DOHH2 (cell line): Measurements from ENCODE around the gene SYT1.

Experiments used
- CTCF ChIP-seq: fragments of 200-600 bp; sonication (generic); IDR thresholded peaks from one replicate; pipeline ENCODE4 v1.5.1; 2014; ENCODE audit warnings: antibody characterized with exemption, mild to moderate bottlenecking, low read depth, low read length; ENCODE audit not compliant: poor library complexity, severe bottlenecking
- EZH2phosphoT487 ChIP-seq: fragments of 200-600 bp; sonication (generic); IDR thresholded peaks from 2 replicates; pipeline ENCODE4 v1.6.1; 2017; ENCODE audit warnings: borderline replicate concordance, mild to moderate bottlenecking, antibody characterized with exemption, low read length, moderate library complexity, mixed read lengths

GRCh38 chr12:79119796-79120195, 255.2 kb downstream of the SYT1 start:
- TF ChIP-seq CTCF, result no peak
- no peak for TF ChIP-seq EZH2phosphoT487
